Bronchial epithelial cell (primary cell): ENCODE data around the gene UNC5CL. TPM values are rescaled to one million over a fixed set of nuclear protein-coding genes. Genes with fewer than 3 reads are reported as not detected.
"Not testable (repeated sequence)": the region's sequence is repeated elsewhere in the genome, so short reads cannot be mapped to it uniquely, and the experiment has no call there.

ENCODE experiments used
- DNase-seq: peaks from one replicate; pipeline ENCODE4 v3.0.0-alpha.2; 2010; ENCODE audit warnings: low read depth
- FAIRE-seq: peaks from 2 replicates; lab custom pipeline; 2011; peaks lifted over from hg19 to GRCh38; lab: Jason Lieb, UNC
- H3K27me3 ChIP-seq: 2 replicates; pipeline ENCODE4 v1.5.1; 2011; ENCODE audit warnings: low read length; ENCODE audit not compliant: control insufficient read depth, insufficient read depth
- H3K36me3 ChIP-seq: 2 replicates; pipeline ENCODE4 v1.5.1; 2011; ENCODE audit warnings: low read length; ENCODE audit not compliant: control insufficient read depth, insufficient read depth
- H3K4me3 ChIP-seq: 2 replicates; pipeline ENCODE4 v1.5.1; 2011; ENCODE audit warnings: mild to moderate bottlenecking, low read depth, low read length, control low read depth
- total RNA-seq: library from RNA; depleted of rRNA; stranded (reverse); fragments of >200 nt; gene quantifications from 2 replicates; pipeline ENCODE4 v1.2.1, GENCODE V29; 2014
- TF ChIP-seq, protein P1 (sequence below): IDR thresholded peaks from 2 replicates; pipeline ENCODE4 v1.5.1; 2011; ENCODE audit warnings: mild to moderate bottlenecking, moderate library complexity, low read length, control low read depth, inconsistent platforms; ENCODE audit not compliant: insufficient read depth, severe bottlenecking

The UNC5CL gene
- total RNA-seq, 1 donor from 2014 or later, result 0.26 TPM

DNA sequence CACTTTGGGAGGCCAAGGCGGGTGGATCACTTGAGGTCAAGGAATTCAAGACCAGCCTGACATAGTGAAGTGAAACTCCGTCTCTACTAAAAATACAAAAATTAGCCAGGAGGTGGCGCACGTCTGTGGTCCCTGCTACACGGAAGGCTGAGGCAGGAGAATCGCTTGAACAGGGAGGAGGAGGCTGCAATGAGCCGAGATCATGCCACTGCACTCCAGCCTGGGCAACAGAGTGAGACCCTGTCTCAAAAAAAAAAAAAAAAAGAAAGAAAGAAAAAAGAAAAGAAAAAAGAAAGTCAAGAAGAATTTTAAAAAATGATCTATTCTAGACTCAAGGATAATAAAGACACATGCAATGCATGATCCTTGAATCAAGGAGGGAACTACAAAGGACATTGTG, 32.8 kb downstream of the UNC5CL start:
- not testable (repeated sequence) for H3K4me3 ChIP-seq, H3K27me3 ChIP-seq, FAIRE-seq, H3K36me3 ChIP-seq
- DNase-seq, result peak; percentile 55
- TF ChIP-seq, protein P1, sequence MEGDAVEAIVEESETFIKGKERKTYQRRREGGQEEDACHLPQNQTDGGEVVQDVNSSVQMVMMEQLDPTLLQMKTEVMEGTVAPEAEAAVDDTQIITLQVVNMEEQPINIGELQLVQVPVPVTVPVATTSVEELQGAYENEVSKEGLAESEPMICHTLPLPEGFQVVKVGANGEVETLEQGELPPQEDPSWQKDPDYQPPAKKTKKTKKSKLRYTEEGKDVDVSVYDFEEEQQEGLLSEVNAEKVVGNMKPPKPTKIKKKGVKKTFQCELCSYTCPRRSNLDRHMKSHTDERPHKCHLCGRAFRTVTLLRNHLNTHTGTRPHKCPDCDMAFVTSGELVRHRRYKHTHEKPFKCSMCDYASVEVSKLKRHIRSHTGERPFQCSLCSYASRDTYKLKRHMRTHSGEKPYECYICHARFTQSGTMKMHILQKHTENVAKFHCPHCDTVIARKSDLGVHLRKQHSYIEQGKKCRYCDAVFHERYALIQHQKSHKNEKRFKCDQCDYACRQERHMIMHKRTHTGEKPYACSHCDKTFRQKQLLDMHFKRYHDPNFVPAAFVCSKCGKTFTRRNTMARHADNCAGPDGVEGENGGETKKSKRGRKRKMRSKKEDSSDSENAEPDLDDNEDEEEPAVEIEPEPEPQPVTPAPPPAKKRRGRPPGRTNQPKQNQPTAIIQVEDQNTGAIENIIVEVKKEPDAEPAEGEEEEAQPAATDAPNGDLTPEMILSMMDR, result peak; percentile 61

DNA sequence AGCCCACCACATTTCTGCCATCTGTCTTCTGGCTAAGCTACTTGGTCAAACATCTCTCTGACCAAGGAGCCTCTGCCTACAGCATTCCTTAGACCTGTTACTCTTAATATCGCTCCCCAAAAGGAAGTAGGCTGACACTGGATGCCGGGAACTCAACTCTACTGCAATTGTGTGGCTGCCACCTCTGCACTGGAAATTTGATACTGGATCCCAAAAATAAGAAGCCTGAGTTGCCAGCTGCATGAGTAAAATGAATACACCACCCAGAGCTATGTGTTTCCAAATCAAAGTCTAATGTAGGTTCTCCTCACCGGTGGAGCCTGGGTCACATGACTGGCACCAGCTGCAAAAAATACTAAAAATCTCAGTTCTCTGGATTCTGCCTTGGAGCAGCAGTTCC, 36.9 kb downstream of the UNC5CL start:
- DNase-seq, result no peak
- H3K27me3 ChIP-seq, result no peaks in the 10 kb centered on the region
- FAIRE-seq, result no peak
- TF ChIP-seq, protein P1, result no peak
- no peaks in the 10 kb centered on the region for H3K36me3 ChIP-seq
- H3K4me3 ChIP-seq, result no peak overlapping the region

DNA sequence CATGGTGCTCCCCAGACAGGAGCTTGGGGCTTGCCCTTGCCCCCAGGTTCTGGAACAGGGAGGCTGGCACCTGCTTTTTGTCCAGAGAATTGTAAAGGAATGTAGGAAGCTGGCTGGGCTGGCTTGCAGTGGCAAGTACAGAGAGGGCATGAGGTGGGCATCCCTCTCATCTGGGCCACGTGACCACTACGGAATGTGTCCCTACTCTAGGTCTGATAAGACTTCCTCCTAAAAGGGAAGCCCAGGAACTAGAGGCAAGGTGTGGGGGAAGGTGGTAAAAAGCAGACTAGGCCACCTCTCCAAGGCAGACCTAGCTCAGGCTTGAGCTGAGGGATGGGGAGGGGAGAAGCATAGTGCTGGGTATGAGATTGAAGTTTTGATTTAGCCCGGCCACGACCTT, 38.8 kb downstream of the UNC5CL start:
- DNase-seq (no peak), FAIRE-seq (no peak)
- no peaks in the 10 kb centered on the region for H3K36me3 ChIP-seq
- no peaks in the 10 kb centered on the region for H3K27me3 ChIP-seq
- no peak overlapping the region for H3K4me3 ChIP-seq
- TF ChIP-seq, protein P1, result no peak

DNA sequence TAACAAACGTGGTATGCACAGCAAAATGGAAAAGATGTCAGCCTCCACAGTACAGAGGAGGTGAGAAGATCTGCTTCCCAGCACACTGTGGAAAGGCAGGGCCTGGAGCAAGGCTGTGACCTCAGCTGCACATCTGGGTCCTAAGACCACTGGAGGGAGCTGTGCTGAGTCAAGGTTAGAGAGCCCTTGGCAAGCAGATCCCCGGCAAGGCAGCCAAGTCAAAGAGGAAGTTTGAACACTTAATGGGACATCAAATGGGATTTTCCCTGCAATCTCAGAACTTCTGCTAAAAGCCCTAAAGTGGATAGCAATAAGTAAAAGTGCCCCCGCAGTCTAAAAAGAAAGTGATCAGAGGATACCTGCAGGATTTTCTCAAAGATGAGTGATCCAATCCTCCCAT, 39.5 kb downstream of the UNC5CL start:
- no peak for FAIRE-seq
- TF ChIP-seq, protein P1, result peak; percentile 40

DNA sequence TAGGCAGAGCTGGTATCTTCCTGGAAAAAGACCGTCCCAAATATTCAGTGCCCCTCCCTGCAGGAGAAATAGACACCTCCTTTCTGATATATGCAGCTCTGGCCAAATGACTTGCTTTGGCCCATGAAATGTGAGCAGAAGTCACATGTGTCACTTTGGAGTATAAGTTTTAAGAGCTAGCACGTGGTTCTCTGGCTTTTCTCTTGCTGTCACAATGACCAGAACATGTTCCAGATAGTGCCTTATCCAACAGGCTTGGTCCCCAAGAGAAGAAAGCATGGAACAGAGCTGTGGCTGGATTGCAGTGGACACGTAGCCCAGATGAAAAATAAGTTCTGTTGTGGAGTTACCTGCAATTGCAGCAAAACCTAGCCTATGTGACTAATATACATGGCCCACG, 40.4 kb downstream of the UNC5CL start:
- no peak for DNase-seq

More for the DNA sequence above, 39.5 kb downstream of the UNC5CL start:
- no peaks in the 10 kb centered on the region for H3K27me3 ChIP-seq
- no peak overlapping the region for H3K4me3 ChIP-seq
- DNase-seq, result peak; percentile 44
- H3K36me3 ChIP-seq, result no peaks in the 10 kb centered on the region

More for the DNA sequence above, 40.4 kb downstream of the UNC5CL start:
- TF ChIP-seq, protein P1, result no peak
- FAIRE-seq, result no peak
- Histone ChIP-seq H3K4me3 (no peak overlapping the region), H3K36me3 (no peaks in the 10 kb centered on the region), H3K27me3 (no peaks in the 10 kb centered on the region)
